ENCODE results near the gene MAP3K2. TPM values are rescaled to one million over a fixed set of nuclear protein-coding genes. Genes with fewer than 3 reads are reported as not detected.

Gene MAP3K2
- polyA plus RNA-seq, 1 donor from 2014 or later, result 37.0 TPM

GRCh38 chr2:127418300-127419111, 30.7 kb upstream of the MAP3K2 start, which contains the start of gene PROC:
Gene PROC, plus strand, starts transcription at chr2:127418427. Its CDS starts 1,516 bp downstream, at chr2:127419943.
- Histone ChIP-seq H3K9me3 (ENCODE audit: low read length) (no peaks in the 10 kb centered on the region), H3K27me3 (ENCODE audit: insufficient read depth, low read depth, low read length) (peaks cover 46% of the 10 kb centered on the region), H3K79me2 (replicated peaks; ENCODE audit: insufficient read depth, low read length) (no peaks in the 10 kb centered on the region), H3K4me2 (ENCODE audit: low read length) (no peak within 1 kb of the TSS), H3K9ac (ENCODE audit: low read length) (no peak within 1 kb of the TSS), H3F3A (ENCODE audit: insufficient read depth, low read length, poor library complexity, severe bottlenecking) (no peaks in the 10 kb centered on the region), H3K36me3 (ENCODE audit: insufficient read depth, low read length) (no peaks in the 10 kb centered on the region), H2AFZ (ENCODE audit: low read depth, low read length) (no peak within 1 kb of the TSS), H4K20me1 (ENCODE audit: insufficient read depth) (no peaks in the 10 kb centered on the region), H3K4me3 (ENCODE audit: low read length) (no peak within 1 kb of the TSS), H3K27ac (ENCODE audit: low read length) (no peak within 1 kb of the TSS), H3K9me2 (ENCODE audit: insufficient read depth, low read length) (no peaks in the 10 kb centered on the region)
- TF ChIP-seq REST (IDR thresholded peaks at IDR 0.05; ENCODE audit: borderline replicate concordance) (no peak), TAF1 (IDR thresholded peaks at IDR 0.05; ENCODE audit: low read depth) (no peak), EZH2 (IDR thresholded peaks at IDR 0.05; ENCODE audit: borderline replicate concordance, insufficient read depth, low read length, poor library complexity, severe bottlenecking) (no peak), SMC3 (conservative IDR thresholded peaks at IDR 0.05; ENCODE audit: poor library complexity) (no peak), EP300 (conservative IDR thresholded peaks at IDR 0.05; ENCODE audit: poor library complexity, severe bottlenecking) (no peak), RAD21 (conservative IDR thresholded peaks at IDR 0.05) (no peak), POLR2AphosphoS5 (IDR thresholded peaks at IDR 0.05) (no peak), CTCF (IDR thresholded peaks at IDR 0.05; ENCODE audit: poor library complexity, severe bottlenecking) (no peak), MXI1 (conservative IDR thresholded peaks at IDR 0.05; ENCODE audit: poor library complexity, severe bottlenecking) (no peak)

- no peaks in the 10 kb centered on the region for H3F3A ChIP-seq (ENCODE audit: insufficient read depth, low read length, poor library complexity, severe bottlenecking)
- no peaks in the 10 kb centered on the region for H3K36me3 ChIP-seq (ENCODE audit: insufficient read depth, low read length)
- H3K9me2 ChIP-seq (ENCODE audit: insufficient read depth, low read length), result no peaks in the 10 kb centered on the region
- H3K4me3 ChIP-seq (ENCODE audit: low read length), result no peak overlapping the region
- H4K20me1 ChIP-seq (ENCODE audit: insufficient read depth), result no peaks in the 10 kb centered on the region
- no peak overlapping the region for H3K4me2 ChIP-seq (ENCODE audit: low read length)
- H3K9ac ChIP-seq (ENCODE audit: low read length), result no peak overlapping the region
- no peak overlapping the region for H3K27ac ChIP-seq (ENCODE audit: low read length)
- no peak overlapping the region for H2AFZ ChIP-seq (ENCODE audit: low read depth, low read length)
- TF ChIP-seq EP300 (conservative IDR thresholded peaks at IDR 0.05; ENCODE audit: poor library complexity, severe bottlenecking) (no peak), TAF1 (IDR thresholded peaks at IDR 0.05; ENCODE audit: low read depth) (no peak), REST (IDR thresholded peaks at IDR 0.05; ENCODE audit: borderline replicate concordance) (no peak)
- H3K9me3 ChIP-seq (ENCODE audit: low read length), result no peaks in the 10 kb centered on the region
- peaks cover 35% of the 10 kb centered on the region for H3K27me3 ChIP-seq (ENCODE audit: insufficient read depth, low read depth, low read length)
- H3K79me2 ChIP-seq (replicated peaks; ENCODE audit: insufficient read depth, low read length), result no peaks in the 10 kb centered on the region
These were observed 29.6 kb upstream of the MAP3K2 start for GRCh38 chr2:127417406-127417805.
